Stomach (tissue), 4 donors: ENCODE data around the gene DTD1.

Experiments used
- POLR2A ChIP-seq, 4 donors: fragments of 450-650 bp; IDR thresholded peaks; one replicate each; pipeline ENCODE4 v1.6.1; 2016; ENCODE audit warnings: antibody characterized with exemption in 4 of 4, control low read depth in 2 of 4, mild to moderate bottlenecking in 1 of 4, moderate library complexity in 1 of 4
- TF ChIP-seq, protein P1 (sequence below), 7 experiments: fragments of 450-650 bp in 4 of 7; fragments of 200-600 bp in 3 of 7; sonication (generic) in 3 of 7; IDR thresholded peaks; one replicate each; pipeline ENCODE4 v1.5.1; 2016 to 2019; ENCODE audit warnings: antibody characterized with exemption in 7 of 7, control low read depth in 2 of 7, mild to moderate bottlenecking in 1 of 7

DNA sequence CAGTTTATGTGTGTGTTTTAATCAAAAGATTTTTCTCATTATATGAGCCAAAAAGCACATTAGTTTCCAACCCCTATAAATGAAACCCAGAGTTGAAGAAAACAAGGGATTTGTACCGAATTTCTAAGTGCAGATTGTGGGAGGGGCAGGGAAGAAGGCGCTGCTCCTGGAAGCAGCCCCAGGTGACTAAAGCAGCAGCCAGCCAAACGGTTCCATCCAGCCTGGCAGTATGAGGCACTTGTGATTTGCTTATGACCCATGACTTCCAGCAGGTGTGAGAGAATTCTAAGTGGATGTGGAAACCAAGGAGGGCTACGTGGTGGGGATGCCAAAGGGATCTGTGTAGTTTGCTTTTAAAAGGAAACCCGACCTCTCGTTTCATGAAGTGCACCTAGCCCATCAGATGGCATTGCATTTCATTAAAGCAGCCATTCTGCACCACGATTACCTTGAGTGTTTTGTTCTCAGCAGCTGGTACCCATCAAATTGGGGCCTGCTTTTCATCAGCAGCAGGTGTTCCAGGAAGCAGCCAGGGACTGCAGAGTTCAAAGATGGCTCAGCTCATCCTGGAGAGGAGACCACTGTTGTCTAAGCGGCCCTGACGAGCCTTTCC, 79.1 kb downstream of the DTD1 start:
- TF ChIP-seq, protein P1, sequence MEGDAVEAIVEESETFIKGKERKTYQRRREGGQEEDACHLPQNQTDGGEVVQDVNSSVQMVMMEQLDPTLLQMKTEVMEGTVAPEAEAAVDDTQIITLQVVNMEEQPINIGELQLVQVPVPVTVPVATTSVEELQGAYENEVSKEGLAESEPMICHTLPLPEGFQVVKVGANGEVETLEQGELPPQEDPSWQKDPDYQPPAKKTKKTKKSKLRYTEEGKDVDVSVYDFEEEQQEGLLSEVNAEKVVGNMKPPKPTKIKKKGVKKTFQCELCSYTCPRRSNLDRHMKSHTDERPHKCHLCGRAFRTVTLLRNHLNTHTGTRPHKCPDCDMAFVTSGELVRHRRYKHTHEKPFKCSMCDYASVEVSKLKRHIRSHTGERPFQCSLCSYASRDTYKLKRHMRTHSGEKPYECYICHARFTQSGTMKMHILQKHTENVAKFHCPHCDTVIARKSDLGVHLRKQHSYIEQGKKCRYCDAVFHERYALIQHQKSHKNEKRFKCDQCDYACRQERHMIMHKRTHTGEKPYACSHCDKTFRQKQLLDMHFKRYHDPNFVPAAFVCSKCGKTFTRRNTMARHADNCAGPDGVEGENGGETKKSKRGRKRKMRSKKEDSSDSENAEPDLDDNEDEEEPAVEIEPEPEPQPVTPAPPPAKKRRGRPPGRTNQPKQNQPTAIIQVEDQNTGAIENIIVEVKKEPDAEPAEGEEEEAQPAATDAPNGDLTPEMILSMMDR (IDR thresholded peaks at IDR 0.05) = no peak
- no peak for TF ChIP-seq POLR2A (IDR thresholded peaks at IDR 0.05)
